Neutrophil (primary cell): ENCODE data around the gene MGME1.

Source experiments
- H3K27ac ChIP-seq: fragments of 200-600 bp; sonication (generic); 2 replicates; pipeline ENCODE4 v1.5.1; 2016; ENCODE audit warnings: mild to moderate bottlenecking, moderate library complexity
- H3K27me3 ChIP-seq: fragments of 200-600 bp; sonication (generic); 2 replicates; pipeline ENCODE4 v1.6.0; 2016; ENCODE audit warnings: mild to moderate bottlenecking
- H3K36me3 ChIP-seq: fragments of 200-600 bp; sonication (generic); 2 replicates; pipeline ENCODE4 v1.5.1; 2017
- H3K4me1 ChIP-seq, 2 experiments: fragments of 200-600 bp in 1 of 2; sonication (generic) in 1 of 2; 1 replicate in 1 of 2; 2 replicates in 1 of 2; pipeline versions ENCODE4 v1.5.1 to v1.6.1; 2013 to 2016; ENCODE audit warnings: low read depth in 1 of 2, low read length in 1 of 2, mild to moderate bottlenecking in 1 of 2, moderate library complexity in 1 of 2; ENCODE audit not compliant: control insufficient read depth in 1 of 2, insufficient read depth in 1 of 2
- H3K4me3 ChIP-seq, 2 experiments: fragments of 200-600 bp in 1 of 2; sonication (generic) in 1 of 2; 1 replicate in 1 of 2; 2 replicates in 1 of 2; pipeline ENCODE4 v1.5.1; 2013 to 2016; ENCODE audit warnings: low read depth in 1 of 2, low read length in 1 of 2, mild to moderate bottlenecking in 1 of 2, moderate library complexity in 1 of 2
- H3K9me3 ChIP-seq: fragments of 200-600 bp; sonication (generic); 2 replicates; pipeline ENCODE4 v1.5.1; 2016
- CTCF ChIP-seq: fragments of 200-600 bp; sonication (generic); IDR thresholded peaks from 2 replicates; pipeline ENCODE4 v1.5.1; 2016; ENCODE audit warnings: antibody characterized with exemption

The MGME1 gene

GRCh38 chr20:17936761-17937732 lies 31.8 kb upstream of the MGME1 start:
- Histone ChIP-seq H3K4me3 (no peak overlapping the region), H3K9me3 (no peaks in the 10 kb centered on the region), H3K27ac (no peak overlapping the region)

GRCh38 chr20:17938871-17939619 lies 29.8 kb upstream of the MGME1 start:
- TF ChIP-seq CTCF = peak; percentile 47
- Histone ChIP-seq H3K4me3 (no peak overlapping the region), H3K4me1 (peaks cover 0 to 5% of the 10 kb centered on the region in 2 experiments), H3K27ac (no peak overlapping the region), H3K9me3 (no peaks in the 10 kb centered on the region), H3K27me3 (no peaks in the 10 kb centered on the region), H3K36me3 (peaks cover 39% of the 10 kb centered on the region)

More at GRCh38 chr20:17936761-17937732, 31.8 kb upstream of the MGME1 start:
- Histone ChIP-seq H3K36me3 (peaks cover 20% of the 10 kb centered on the region), H3K4me1 (peaks cover 0 to 5% of the 10 kb centered on the region in 2 experiments), H3K27me3 (no peaks in the 10 kb centered on the region)
- TF ChIP-seq CTCF = no peak

- H3K4me3 ChIP-seq = no peak overlapping the region
- no peak for TF ChIP-seq CTCF
- H3K27ac ChIP-seq = no peak overlapping the region
- no peaks in the 10 kb centered on the region for H3K27me3 ChIP-seq
- H3K36me3 ChIP-seq = peaks cover 44% of the 10 kb centered on the region
- peaks cover 0 to 5% of the 10 kb centered on the region in 2 experiments for H3K4me1 ChIP-seq
- no peaks in the 10 kb centered on the region for H3K9me3 ChIP-seq
Observed at GRCh38 chr20:17939622-17940223, 29.1 kb upstream of the MGME1 start.

- no peaks in the 10 kb centered on the region for H3K27me3 ChIP-seq
- no peak overlapping the region for H3K27ac ChIP-seq
- H3K9me3 ChIP-seq = no peaks in the 10 kb centered on the region
- peaks cover 0 to 5% of the 10 kb centered on the region in 2 experiments for H3K4me1 ChIP-seq
- no peak for TF ChIP-seq CTCF
- peaks cover 50% of the 10 kb centered on the region for H3K36me3 ChIP-seq
- H3K4me3 ChIP-seq = no peak overlapping the region
Observed at GRCh38 chr20:17940224-17940971, 28.4 kb upstream of the MGME1 start.
